Measurements from ENCODE around the gene ARL10.
A peak's percentile ranks its signal among the peaks of the same experiment; 100 is the strongest.

ARL10 gene

DNA sequence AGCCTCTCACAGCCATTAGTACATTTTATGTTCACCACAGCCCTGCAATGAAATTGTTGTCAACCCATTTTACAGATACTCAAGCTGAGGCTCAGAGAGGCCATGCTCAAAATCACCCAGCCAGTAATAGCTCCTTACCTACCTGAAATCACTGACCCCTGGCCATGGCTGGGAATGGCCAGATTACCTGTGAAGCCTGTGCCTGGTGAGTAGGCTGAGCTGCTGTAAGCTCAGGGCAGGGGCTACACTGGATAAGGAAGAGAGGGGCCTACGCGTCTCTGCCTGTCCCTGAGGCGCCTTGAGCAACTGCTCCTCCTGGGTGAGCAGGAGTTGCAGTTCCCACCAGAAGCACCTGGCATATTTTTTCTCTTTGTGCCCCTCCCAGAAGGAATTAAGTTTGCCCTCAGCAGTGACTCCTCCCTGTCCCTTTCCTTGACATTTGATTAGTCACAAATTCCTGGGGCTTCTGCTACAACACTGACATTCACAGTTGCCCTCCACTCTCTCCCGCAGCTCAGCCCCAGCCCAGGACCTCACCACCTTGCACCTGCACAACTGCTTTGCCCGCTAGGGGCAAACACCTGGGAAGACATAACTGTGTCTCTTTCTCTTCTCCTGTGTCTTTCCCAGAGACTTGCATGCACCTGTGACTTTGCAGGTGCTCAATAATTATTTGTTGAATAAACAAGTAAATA lies 45.3 kb downstream of the ARL10 start:
- DNase-seq (ENCODE audit: low read depth in 3 of 3) = no peak

DNA sequence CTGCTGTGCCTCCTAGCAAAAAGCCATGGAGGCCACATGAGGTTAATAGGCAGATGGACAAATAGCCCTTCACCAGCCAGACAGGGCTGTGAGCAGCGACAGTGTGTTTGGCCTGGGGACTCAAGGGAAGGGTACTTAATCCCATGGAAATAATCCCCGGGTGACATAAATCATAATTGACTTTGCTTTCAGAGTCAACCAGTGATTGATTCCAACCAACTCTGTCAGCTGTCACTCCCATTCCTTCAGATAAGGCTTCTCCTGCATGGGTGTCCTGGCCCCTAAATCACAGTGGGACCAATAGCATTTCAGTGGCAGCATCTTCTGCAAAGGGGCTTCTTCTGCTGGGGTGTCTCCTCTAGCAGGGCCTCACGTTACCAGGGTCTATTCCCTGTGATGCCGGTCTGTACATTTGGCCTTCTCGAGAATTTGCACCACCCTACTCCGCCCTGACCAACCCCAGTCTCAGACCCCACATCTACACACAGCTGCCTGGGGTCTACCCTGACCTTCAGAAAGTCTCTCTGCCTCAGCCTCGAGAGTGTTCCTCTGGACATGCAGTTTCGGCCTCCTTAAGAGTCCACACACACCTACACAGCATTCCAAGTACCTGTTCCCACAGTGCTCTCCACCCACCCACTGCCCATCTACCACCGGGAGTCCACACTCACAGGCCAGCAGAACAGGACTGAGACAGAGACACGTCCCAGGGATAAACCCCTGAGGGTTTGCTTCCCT lies 47.4 kb downstream of the ARL10 start:
- DNase-seq (ENCODE audit: low read depth in 3 of 3) = no peak

DNA sequence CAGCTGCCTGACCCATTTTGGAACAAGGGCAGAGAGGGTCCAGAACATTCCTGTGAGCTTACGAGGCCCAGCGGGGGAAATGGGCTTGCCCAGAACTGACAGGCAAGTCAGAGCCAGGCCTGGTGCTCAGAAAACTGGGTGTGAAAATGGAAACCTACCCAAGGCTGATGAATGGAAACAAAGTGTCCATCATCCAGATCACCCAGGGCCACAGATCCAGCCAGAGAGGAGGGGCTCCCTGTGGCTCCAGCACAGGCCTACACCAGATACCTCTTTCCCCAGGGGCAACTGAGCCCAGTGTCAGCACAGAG lies 47.9 kb downstream of the ARL10 start:
- no peak for DNase-seq (ENCODE audit: low read depth in 3 of 3)

DNA sequence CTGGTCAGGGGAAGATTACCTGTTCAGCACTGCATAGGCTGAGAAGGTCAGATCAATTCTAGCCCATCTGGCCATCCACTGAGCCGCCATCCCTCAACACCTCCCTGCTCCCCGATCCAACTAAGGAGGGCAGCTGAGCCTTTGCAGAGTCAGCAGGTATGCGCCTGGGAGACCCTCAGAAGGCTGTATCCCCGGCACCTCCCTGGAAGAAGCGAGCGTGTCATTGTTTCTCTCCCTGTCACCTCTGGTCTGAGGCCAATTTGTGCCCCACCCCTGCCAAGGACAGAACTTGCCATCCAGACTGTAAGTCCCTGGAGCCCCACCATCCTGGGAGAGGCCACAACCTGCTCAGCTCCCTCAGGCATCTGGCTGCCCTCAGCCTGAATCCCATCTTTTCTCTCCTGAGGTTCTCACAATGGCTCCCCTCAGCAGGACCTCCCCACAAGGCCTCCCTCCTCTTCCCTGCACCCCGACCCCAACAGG lies 48.5 kb downstream of the ARL10 start:
- no peak for DNase-seq (ENCODE audit: low read depth in 3 of 3)

DNA sequence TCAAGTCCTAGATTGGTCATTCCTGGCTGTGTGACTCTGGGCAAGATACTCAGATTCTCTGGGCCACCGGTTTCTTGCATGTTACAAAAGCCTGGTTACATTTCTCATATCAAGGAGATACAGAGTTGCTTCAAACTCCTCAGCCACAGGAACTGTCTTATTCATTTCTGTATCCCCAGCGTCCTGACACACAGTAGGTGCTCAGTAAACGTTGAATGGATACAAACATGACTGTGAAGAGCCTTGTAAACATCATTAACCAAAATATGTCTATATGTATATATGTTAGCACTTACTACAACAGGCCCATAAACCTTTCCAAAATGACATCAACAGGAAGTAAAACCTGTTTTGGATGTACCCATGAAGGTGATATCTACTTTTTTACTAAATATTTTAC lies 49.4 kb downstream of the ARL10 start:
- no peak for DNase-seq (ENCODE audit: low read depth in 3 of 3)

DNA sequence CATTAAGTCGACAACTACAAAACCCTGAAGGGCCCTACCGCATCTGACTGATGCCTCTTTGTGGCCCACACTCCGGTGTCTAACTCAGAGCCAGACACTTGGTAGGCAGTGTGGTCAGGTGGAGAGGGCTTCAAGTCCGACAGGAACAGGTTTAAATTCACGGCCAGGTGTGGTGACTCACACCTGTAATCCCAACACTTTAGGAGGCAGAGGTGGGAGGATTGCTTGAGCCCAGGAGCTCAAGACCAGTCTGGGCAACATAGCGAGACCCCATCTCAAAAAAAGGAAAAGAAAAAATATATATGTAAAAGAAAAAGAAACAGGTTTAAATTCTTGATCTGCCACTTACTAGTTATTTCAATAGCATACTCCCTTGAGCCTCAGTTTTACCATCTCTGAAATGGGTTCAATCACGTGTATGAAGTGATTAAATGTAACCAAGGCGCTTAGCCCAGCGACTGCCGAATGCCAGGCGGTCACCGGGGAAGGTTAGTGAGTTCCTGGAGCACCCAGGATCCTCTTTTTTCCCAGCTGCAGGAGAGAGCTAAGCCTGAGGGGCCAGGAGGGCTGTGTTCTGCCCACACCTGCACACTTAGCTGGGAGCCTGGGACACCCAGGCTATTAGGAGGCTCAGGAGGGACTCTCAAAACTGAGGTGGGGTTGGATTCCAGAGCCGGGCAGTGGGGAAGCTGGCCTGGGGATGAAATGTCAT lies 50.1 kb downstream of the ARL10 start:
- DNase-seq (ENCODE audit: low read depth in 3 of 3) = peak in 1 of 3 experiments; percentile 9

DNA sequence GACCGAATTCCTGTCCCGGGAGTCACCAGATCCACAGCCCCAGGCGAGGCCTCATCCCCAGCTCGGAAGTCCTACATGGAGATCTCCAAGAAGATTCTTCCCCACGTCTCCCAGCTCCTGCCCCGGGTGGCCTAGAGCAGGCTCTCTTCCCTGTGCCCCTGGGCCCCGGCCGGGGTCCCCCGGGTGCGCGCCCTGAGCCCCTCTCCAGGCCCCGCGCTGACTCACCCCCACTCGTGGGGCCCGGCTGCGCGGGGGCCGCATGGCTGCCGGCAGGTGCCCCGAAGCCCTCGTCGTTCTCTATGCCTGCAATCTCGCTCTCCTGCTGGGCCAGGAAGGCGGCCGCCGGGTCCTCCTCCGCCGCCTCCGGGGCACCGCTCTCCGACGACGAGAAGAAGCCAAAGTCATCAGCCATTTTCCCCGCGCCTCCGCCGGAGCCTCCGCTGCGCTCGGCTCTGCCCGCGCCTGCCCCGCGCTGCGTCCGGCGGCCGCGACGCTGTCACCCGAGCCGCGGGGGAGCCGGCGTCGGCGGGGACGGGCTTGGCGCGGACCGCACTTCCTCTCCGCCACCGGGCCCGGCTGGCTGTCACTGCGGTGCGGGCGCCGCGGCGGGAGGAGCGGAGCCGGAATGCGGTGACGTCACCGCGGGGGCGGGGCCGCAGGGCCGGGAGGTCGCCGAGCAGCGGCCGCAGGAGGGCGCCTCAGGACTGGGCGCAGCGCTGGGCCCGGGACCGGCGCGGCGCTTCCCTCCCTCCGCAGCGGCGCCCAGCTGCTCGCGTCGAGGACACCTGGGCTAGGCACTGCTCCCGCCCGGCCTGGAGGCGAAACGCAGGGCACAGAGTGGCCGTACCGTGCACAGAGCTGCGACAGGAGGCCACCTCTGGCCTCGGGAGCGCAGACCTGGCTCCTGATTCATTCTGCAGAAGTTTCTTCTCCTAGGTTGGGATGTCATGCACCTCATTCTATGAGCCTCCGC lies 51.0 kb downstream of the ARL10 start, which contains the start of gene CLTB:
Gene CLTB (minus strand): TSS at position 588 of the 973 bp plus-strand sequence. CDS start 176 bp downstream, at position 412.
- DNase-seq (ENCODE audit: low read depth in 3 of 3) = peak; percentile 84 to 91 (median 85)

DNA sequence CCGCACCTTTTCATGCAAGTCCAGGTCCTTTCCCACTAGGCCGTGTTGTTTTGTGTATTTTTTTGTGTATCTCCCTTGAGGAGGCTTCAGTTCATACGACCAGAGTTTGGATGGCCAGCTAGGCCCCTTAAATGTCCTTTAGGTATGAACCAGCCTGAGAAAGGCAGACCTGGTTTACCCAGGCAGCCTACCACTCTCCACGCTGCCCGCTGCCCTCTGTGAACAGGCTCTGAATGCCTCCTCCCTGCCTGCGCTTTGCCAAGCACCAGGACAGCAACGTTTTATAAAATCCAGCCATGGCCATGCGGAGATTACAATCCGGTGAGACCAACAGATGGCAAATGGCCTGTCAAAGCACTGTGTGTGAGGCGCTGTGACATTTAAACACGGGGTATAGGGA lies 51.7 kb downstream of the ARL10 start:
- DNase-seq (ENCODE audit: low read depth in 3 of 3) = no peak

DNA sequence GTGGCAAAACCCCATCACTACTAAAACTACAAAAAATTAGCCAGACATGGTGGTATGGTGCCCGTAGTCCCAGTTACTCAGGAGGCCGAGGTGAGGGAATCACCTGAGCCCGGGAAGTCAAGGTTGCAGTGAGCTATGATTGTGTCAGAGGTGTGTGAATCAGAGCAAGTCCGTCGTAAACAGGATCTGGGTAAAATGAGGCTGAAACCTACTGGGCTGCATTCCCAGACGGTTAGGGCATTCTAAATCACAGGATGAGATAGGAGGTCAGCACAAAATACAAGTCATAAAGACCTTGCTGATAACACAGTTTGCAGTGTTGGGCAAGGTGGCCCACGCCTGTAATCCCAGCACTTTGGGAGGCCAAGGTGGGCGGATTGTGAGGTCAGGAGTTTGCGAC lies 53.0 kb downstream of the ARL10 start:
- no peak for DNase-seq (ENCODE audit: low read depth in 3 of 3)

DNA sequence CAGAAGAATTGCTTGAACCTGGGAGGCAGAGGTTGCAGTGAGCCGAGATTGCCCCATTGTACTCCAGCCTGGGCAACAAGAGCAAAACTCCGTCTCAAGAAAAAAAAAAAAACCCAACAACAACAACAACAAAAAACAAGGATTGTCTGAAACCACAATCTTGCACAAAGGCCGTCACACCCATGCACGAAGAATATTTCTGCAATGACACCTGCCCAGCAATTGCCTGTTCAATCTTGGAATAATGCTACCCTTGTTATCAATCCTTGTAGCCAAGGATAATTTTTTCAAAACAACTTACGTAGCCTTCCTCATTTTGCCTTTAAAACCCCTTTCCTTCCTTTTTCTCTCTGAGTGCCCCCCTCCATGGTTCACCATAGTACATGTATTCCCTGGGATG lies 54.8 kb downstream of the ARL10 start:
- no peak for DNase-seq (ENCODE audit: low read depth in 3 of 3)

DNA sequence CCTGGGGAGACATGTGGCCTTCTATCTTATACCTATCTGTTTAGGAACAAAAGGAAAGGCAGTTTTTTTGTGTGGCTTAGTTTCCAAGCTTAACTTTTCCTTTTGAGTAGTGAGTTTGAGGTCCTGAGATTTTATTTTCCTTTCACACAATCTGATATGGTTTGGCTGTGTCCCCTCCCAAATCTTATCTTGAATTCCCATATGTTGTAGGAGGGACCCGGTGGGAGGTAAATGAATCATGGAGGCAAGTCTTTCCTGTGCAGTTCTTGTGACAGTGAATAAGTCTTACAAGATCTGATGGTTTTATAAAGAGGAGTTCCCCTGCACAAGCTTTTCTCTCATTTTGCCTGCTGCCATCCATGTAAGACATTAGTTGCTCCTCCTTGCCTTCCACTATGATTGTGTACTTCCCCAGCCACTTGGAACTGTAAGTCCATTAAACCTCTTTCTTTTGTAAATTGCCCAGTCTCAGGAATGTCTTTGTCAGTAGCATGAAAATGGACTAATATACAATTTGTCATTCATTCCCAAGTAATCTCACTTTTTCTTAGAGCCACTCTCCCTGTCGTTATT lies 55.8 kb downstream of the ARL10 start:
- no peak for DNase-seq (ENCODE audit: low read depth in 3 of 3)

DNA sequence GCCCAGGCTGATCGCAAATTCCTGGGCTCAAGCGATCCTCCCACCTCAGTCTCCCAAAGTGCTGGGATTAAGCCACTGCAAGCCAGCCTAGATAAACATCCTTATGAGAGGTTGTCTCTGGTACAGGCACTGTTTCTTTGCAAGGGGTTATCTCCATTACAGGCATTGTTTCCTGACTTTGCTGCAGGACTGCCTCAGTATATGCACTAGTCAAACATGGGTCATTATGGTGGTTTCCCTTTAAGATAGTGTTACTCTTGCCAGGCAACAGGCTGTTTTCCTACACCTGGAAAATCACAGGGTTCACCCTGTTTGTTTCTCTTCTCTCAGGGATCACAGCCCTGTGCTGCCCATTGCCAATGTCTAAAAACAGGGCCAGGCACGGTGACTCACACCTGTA lies 58.9 kb downstream of the ARL10 start:
- no peak for DNase-seq (ENCODE audit: low read depth in 3 of 3)

DNA sequence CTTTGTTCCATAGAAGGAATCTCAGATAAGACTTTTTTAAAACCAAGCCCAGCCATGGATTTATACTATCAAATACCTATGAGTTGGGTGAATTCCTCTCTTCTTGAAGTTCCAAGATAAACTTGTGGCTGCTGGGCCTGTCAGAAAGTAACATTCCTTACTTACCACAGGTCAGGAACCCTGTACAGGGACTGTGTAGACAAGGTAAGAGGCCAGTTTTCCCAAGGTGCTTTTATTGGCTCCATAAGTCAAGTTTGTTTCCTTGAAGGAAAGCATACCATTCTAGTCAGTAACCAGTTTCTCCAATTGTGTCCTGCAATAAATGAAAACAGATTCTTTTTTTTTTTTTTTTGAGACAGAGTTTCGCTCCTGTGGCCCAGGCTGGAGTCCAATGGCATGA lies 59.9 kb downstream of the ARL10 start:
- no peak for DNase-seq (ENCODE audit: low read depth in 3 of 3)

DNA sequence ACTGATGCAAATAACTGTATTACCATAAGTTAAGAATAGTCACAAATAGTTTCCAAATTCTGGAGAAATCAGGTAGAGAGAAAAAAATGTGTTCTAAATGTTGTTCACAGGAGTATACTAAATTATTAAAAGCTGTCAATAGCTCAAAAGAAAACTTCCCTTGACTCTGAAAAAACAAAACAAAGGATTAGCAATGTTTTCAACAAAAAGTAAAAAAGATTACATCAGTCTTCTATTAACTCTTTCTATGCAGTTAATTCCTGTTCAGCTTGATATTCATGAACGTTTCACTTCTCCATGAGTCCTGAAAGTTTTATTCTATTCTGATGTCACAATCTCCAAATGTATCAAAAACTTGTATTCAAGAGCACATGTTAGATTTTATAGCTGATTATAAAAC lies 60.5 kb downstream of the ARL10 start:
- no peak for DNase-seq (ENCODE audit: low read depth in 3 of 3)

DNA sequence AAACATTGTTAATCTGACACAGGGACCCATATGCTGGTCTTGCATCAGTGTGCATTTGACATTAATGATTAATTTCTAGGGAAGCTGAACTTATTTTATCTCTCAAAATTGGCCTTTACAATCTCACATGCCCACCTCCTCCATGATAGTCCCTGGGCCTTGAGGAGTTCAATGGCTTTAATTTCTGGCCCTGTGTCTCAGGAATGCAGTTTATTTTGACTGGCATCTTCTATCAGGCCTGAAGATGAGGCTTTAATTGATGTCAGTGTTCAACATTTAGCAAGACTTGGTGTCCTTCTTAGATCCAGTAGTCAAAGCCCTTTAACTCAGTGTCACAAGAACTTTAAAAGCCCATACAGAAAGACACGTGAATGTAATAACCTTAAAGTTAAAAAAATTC lies 61.6 kb downstream of the ARL10 start:
- no peak for DNase-seq (ENCODE audit: low read depth in 3 of 3)

DNA sequence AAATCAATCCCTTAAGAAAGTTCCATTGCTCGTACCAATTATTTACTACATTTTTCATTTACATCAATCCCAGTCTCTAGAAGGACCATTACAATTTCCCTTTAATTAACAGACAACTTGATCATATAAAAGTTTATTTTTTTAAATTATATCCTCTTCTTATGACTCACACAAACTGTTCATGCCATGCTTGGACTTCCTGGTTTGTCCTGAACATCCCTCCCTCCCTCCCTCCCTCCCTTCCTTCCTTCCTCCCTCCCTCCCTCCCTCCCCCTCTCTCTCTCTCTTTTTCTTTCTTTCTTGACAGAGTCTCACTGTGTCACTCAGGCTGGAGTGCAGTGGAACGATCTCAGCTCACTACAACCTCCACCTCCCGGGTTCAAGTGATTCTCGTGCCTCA lies 62.7 kb downstream of the ARL10 start:
- no peak for DNase-seq (ENCODE audit: low read depth in 3 of 3)

DNA sequence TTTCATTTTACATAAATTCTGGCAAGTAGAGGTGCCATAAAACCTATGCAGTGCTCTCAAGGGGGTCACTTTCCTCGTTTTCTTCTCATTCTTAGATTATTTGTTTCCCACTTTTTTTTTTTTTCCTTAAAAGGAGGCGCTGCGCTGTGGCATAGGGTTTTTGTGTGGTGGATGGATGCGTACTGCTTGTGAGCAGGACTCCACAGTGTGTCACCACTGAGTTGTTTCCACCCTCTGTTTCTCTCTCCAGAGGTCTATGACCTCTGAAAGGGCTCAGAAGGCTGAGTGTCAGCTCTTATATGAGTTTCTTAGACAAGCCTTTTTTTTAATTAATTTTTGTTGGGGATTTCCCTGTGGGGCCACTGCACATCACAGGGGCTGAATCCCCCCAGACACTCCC lies 64.7 kb downstream of the ARL10 start:
- DNase-seq (ENCODE audit: low read depth in 3 of 3) = no peak
